Tibial artery (tissue), 4 donors: ENCODE measurements around the gene TXLNA.
A peak's percentile ranks its signal among the peaks of the same experiment; 100 is the strongest.

Source experiments
- DNase-seq, 2 donors: peaks; one replicate each; pipeline ENCODE4 v3.0.0-alpha.2; 2019
- H3K27ac ChIP-seq, 2 donors: fragments of 200-600 bp; sonication (generic) in 1 of 2; 1 replicate in 1 of 2; 2 replicates in 1 of 2; pipeline ENCODE4 v1.5.1; 2018 to 2019; ENCODE audit warnings: mild to moderate bottlenecking in 1 of 2
- H3K27me3 ChIP-seq, 2 donors: fragments of 200-600 bp; sonication (generic) in 1 of 2; one replicate each; pipeline versions ENCODE4 v1.5.1 to v1.6.0; 2016 to 2019
- H3K36me3 ChIP-seq, 3 donors: fragments of 200-600 bp; sonication (generic) in 2 of 3; one replicate each; pipeline ENCODE4 v1.5.1; 2016 to 2019; ENCODE audit warnings: mild to moderate bottlenecking in 2 of 3
- H3K4me1 ChIP-seq, 4 donors: fragments of 200-600 bp; sonication (generic) in 2 of 4; 1 replicate in 3 of 4; 2 replicates in 1 of 4; pipeline ENCODE4 v1.5.1; 2016 to 2019
- H3K4me3 ChIP-seq, 2 donors: fragments of 200-600 bp; sonication (generic) in 1 of 2; 1 replicate in 1 of 2; 2 replicates in 1 of 2; pipeline ENCODE4 v1.5.1; 2018 to 2019; ENCODE audit warnings: mild to moderate bottlenecking in 2 of 2
- H3K9me3 ChIP-seq, 3 donors: fragments of 200-600 bp; sonication (generic) in 1 of 3; one replicate each; pipeline ENCODE4 v1.5.1; 2016 to 2019
- CTCF ChIP-seq, 2 experiments: fragments of 200-600 bp in 1 of 2; fragments of 450-650 bp in 1 of 2; IDR thresholded peaks; one replicate each; pipeline ENCODE4 v1.5.1; 2017 to 2019; ENCODE audit warnings: antibody characterized with exemption in 2 of 2, mild to moderate bottlenecking in 1 of 2, moderate library complexity in 1 of 2
- intact Hi-C: fragments of 100-400 bp; cut with DNase I; formaldehyde crosslinking; loops from one replicate; pipeline ENCODE4 v1.15.0; 2023; ENCODE audit warnings: low total_unique reads

TXLNA gene

GRCh38 chr1:32181065-32181464 lies 1.6 kb downstream of the TXLNA start:
- TF ChIP-seq CTCF (IDR thresholded peaks at IDR 0.05), result no peak
- H3K4me3 ChIP-seq, result peak overlapping the region; percentile 64 to 81
- H3K4me1 ChIP-seq, result peaks cover 0 to 57% (median 42%) of the 10 kb centered on the region in 4 donors
- H3K9me3 ChIP-seq, result no peaks in the 10 kb centered on the region
- intact Hi-C loops, result loop anchor here (10.0 kb wide), 1 partner anchor 54 kb away; no protein-coding TSS in a partner anchor
- H3K36me3 ChIP-seq, result peaks cover 14 to 47% (median 18%) of the 10 kb centered on the region in 3 donors
- H3K27me3 ChIP-seq, result no peaks in the 10 kb centered on the region
- peak overlapping the region; percentile 90 to 93 for H3K27ac ChIP-seq
- DNase-seq, result peak in 1 of 2 donors; percentile 61

GRCh38 chr1:32181563-32181962 lies 2.1 kb downstream of the TXLNA start:
- peak overlapping the region in 1 of 2 donors; percentile 90 for H3K27ac ChIP-seq
- intact Hi-C loops, result loop anchor here (10.0 kb wide), 1 partner anchor 53 kb away; no protein-coding TSS in a partner anchor
- no peak for DNase-seq
- H3K4me3 ChIP-seq, result peak overlapping the region in 1 of 2 donors; percentile 81
- no peaks in the 10 kb centered on the region for H3K9me3 ChIP-seq
- peaks cover 0 to 60% (median 42%) of the 10 kb centered on the region in 4 donors for H3K4me1 ChIP-seq
- H3K36me3 ChIP-seq, result peaks cover 14 to 52% (median 23%) of the 10 kb centered on the region in 3 donors
- H3K27me3 ChIP-seq, result no peaks in the 10 kb centered on the region
- no peak for TF ChIP-seq CTCF (IDR thresholded peaks at IDR 0.05)

- Histone ChIP-seq H3K9me3 (no peaks in the 10 kb centered on the region), H3K4me3 (no peak overlapping the region), H3K36me3 (peaks cover 14 to 55% (median 28%) of the 10 kb centered on the region in 3 donors), H3K4me1 (peaks cover 0 to 60% (median 42%) of the 10 kb centered on the region in 4 donors), H3K27ac (peak overlapping the region in 1 of 2 donors; percentile 90), H3K27me3 (no peaks in the 10 kb centered on the region)
- no peak for TF ChIP-seq CTCF (IDR thresholded peaks at IDR 0.05)
- no peak for DNase-seq
- intact Hi-C loops, result loop anchor here (10.0 kb wide), 1 partner anchor 53 kb away; no protein-coding TSS in a partner anchor
Observed at GRCh38 chr1:32182060-32182459, 2.6 kb downstream of the TXLNA start.

GRCh38 chr1:32184650-32185049 lies 5.2 kb downstream of the TXLNA start:
- Histone ChIP-seq H3K4me3 (no peak overlapping the region), H3K36me3 (peaks cover 37 to 79% (median 54%) of the 10 kb centered on the region in 3 donors), H3K27ac (no peak overlapping the region), H3K27me3 (no peaks in the 10 kb centered on the region), H3K4me1 (peaks cover 0 to 53% (median 39%) of the 10 kb centered on the region in 4 donors), H3K9me3 (no peaks in the 10 kb centered on the region)
- no peak for TF ChIP-seq CTCF (IDR thresholded peaks at IDR 0.05)
- no peak for DNase-seq
- intact Hi-C loops, result loop anchor here (10.0 kb wide), 1 partner anchor 50 kb away; no protein-coding TSS in a partner anchor

DNA sequence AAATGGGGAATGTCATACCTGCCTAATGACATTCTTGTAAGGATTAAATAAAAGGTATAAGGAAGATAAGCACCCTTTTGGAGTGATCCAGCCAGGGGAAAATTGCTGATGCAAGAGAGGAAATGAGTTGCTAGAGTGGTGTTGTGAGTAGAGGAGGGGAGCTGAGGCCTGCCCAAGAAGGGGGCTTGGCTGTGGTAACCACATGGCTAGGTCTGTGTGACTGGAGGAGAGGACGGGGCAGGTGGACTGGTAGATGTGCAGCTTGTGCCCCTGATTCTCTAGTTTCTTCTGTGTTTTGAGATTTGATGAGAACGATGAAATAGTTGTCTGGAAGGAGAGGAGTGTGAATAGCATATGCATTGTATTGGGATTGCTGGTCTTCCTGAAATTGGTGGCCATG lies 6.6 kb downstream of the TXLNA start:
- intact Hi-C loops, result loop anchor here (10.0 kb wide), 1 partner anchor 49 kb away; no protein-coding TSS in a partner anchor
- no peak for DNase-seq
- Histone ChIP-seq H3K36me3 (peaks cover 52 to 93% (median 68%) of the 10 kb centered on the region in 3 donors), H3K9me3 (no peaks in the 10 kb centered on the region), H3K27me3 (no peaks in the 10 kb centered on the region), H3K27ac (no peak overlapping the region), H3K4me1 (peaks cover 0 to 46% (median 33%) of the 10 kb centered on the region in 4 donors), H3K4me3 (no peak overlapping the region)
- TF ChIP-seq CTCF (IDR thresholded peaks at IDR 0.05), result no peak
